HG03565 (cell line): ENCODE measurements around the gene SLCO4A1.

Experiments used
- ATAC-seq: cut with Tn5 transposase; IDR thresholded peaks from one replicate; pipeline ENCODE4 v1.9.1; 2021; ENCODE audit warnings: mild to moderate bottlenecking, moderate library complexity; ENCODE audit not compliant: unreplicated experiment

SLCO4A1 gene

GRCh38 chr20:62650551-62651284 is 8.4 kb downstream of the SLCO4A1 start:
- ATAC-seq = no peak

- peak; percentile 50 for ATAC-seq
Measured at GRCh38 chr20:62651285-62652021, 9.2 kb downstream of the SLCO4A1 start.

GRCh38 chr20:62652041-62652893 is 10.0 kb downstream of the SLCO4A1 start:
- peak; percentile 63 for ATAC-seq

- no peak for ATAC-seq
Measured at GRCh38 chr20:62652894-62653305, 10.6 kb downstream of the SLCO4A1 start.

GRCh38 chr20:62653373-62653772 is 11.1 kb downstream of the SLCO4A1 start:
- no peak for ATAC-seq

GRCh38 chr20:62653951-62654685 is 11.8 kb downstream of the SLCO4A1 start:
- ATAC-seq = no peak

GRCh38 chr20:62655282-62656196 is 13.2 kb downstream of the SLCO4A1 start:
- ATAC-seq = no peak

- ATAC-seq = no peak
Measured at GRCh38 chr20:62656197-62656918, 14.1 kb downstream of the SLCO4A1 start.

GRCh38 chr20:62656919-62657588 is 14.8 kb downstream of the SLCO4A1 start:
- ATAC-seq = no peak

GRCh38 chr20:62657589-62657942 is 15.3 kb downstream of the SLCO4A1 start:
- ATAC-seq = no peak

- no peak for ATAC-seq
Measured at GRCh38 chr20:62657956-62658355, 15.7 kb downstream of the SLCO4A1 start.

GRCh38 chr20:62658593-62659178 is 16.4 kb downstream of the SLCO4A1 start:
- no peak for ATAC-seq

GRCh38 chr20:62659488-62660239 is 17.4 kb downstream of the SLCO4A1 start:
- ATAC-seq = no peak

- ATAC-seq = no peak
Measured at GRCh38 chr20:62660240-62660615, 17.9 kb downstream of the SLCO4A1 start.

- ATAC-seq = no peak
Measured at GRCh38 chr20:62660768-62661167, 18.5 kb downstream of the SLCO4A1 start.

- no peak for ATAC-seq
Measured at GRCh38 chr20:62661647-62662046, 19.3 kb downstream of the SLCO4A1 start.

GRCh38 chr20:62662422-62662821 is 20.1 kb downstream of the SLCO4A1 start:
- ATAC-seq = no peak
